HG03097 (cell line): ENCODE results near the gene PPP1R2.
"Not testable (repeated sequence)": the region's sequence is repeated elsewhere in the genome, so short reads cannot be mapped to it uniquely, and the experiment has no call there.

Experiments used
- ATAC-seq: cut with Tn5 transposase; IDR thresholded peaks from one replicate; pipeline ENCODE4 v1.9.1; 2021; ENCODE audit not compliant: unreplicated experiment, low FRiP score

The PPP1R2 gene

DNA sequence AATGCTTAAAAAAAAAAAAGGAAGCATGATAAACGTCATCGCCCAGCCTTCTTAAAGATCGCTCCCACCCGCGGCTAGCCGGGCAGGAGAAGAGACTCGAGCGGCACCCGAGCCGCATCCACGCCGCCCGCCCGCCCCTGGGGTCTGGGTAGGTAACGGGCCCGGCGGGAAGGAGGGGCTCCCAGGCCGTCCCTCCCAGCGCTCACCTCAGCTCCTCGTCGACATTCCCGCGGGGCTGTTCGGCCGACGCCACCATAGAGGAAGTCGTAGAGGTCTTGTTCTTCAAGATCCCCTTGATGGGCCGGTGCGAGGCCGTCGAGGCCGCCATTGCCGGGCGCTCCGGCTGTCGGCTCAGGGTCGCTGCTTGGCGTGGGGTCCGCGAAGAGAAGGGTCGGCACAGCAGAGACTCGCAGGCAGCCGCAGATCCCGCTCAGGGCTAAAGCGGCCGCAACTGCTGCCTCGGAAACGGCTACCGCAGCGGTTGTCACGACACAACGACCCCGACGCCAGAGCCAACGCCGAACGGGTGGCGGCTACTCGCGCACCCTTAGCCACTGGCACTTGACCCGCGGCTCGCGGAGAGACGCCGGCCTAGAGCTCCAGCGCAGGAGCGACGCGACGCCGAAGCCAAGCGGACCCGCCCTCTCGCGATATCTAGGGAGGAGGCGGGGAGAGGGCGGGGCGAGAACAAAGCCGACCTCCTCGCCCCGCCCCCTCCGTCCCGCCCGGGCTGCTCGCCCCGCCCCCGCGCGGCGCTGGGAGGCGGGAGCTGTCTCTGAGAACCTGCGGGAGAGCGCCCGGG lies at the start of gene PPP1R2:
Gene PPP1R2, minus strand, starts transcription at position 628 of the 802 bp plus-strand sequence. Its CDS starts 300 bp downstream, at position 328.
- peak; percentile 75 for ATAC-seq

DNA sequence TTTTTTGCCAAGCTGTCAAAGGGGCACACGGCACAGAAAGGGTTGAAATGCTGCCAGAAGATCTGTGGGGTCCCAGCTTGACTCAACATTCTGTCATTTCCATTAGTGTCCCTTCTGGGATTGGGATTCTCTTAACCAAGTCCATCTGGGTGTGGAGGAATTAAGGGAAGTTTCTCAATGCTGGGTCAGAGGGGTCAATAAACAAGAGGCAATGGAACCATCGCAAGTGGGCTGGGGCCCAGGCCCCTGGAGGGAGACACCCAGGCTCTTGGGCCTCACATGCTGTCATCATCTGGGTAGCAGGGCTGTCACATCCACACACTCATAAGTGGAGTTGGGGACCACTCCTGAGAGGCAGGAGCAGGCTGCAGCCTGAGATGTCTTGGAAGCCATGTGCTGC lies 48.7 kb upstream of the PPP1R2 start:
- ATAC-seq, result no peak

DNA sequence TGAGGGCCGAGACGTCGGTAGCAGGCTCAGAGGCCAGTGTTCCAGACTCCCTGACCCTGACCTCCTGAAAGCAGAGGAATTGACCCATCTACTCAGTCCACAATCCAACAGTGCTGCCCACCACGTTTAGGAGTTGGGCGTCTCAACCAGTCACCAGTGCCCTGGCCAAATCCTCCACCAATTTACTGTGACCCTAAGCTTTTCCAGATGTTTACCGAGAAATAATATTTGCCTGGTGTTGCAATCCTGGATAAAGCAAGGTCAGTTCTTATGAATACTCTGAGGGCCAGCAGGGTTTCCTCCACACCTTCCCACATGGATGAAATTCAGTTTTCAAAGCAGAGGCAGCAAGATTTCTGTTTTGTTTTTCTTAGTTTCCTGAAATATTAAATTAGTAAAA lies 48.1 kb upstream of the PPP1R2 start:
- no peak for ATAC-seq

GRCh38 chr3:195590381-195590780 lies 47.3 kb upstream of the PPP1R2 start:
- ATAC-seq, result not testable (repeated sequence)

GRCh38 chr3:195589796-195590195 lies 46.7 kb upstream of the PPP1R2 start:
- not testable (repeated sequence) for ATAC-seq

DNA sequence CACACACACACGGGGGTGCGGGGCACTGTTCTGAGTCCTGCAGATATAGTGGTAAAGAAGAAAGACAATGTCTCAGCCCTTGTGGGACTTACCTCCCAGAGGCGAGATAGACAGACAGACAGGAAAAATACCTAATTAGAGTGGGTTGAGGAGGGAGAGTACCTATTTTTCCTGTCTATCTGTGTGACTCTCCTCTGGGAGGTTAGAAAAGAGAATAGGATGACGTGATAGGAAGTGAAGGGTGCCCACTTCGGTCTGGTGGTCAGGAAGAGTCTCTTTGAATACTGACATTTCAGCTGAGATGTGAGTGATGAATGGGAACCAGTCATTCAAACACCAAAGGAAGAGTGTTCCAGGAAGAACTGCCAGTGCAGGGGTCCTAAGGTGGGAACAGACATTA lies 44.7 kb upstream of the PPP1R2 start:
- ATAC-seq, result no peak

GRCh38 chr3:195587406-195587805 lies 44.3 kb upstream of the PPP1R2 start:
- no peak for ATAC-seq

DNA sequence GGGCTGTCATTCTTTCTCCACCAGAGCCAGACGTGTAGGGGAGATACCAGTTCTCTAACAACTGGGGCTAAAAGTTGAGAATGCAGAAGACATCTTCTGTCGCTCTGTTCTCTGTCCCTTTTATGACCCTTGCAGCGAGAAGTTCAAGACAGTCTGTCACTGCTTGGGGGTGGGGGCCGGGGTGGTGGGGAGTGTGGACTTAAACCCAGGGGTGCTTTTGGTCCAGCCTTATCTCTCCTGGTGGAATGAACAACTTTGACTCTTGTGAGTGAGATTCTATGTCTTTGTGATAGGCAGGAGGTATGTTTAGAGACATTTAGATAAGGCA lies 41.4 kb upstream of the PPP1R2 start:
- no peak for ATAC-seq

GRCh38 chr3:195583831-195584542 lies 40.9 kb upstream of the PPP1R2 start, which contains the start of gene APOD:
Gene APOD, minus strand, starts transcription at chr3:195583940. Its CDS starts 4,479 bp downstream, at chr3:195579461.
- no peak for ATAC-seq

GRCh38 chr3:195582947-195583346 lies 39.8 kb upstream of the PPP1R2 start:
- ATAC-seq, result no peak

GRCh38 chr3:195580744-195581443 lies 37.8 kb upstream of the PPP1R2 start:
- ATAC-seq, result no peak

GRCh38 chr3:195579281-195579680 lies 36.2 kb upstream of the PPP1R2 start:
- ATAC-seq, result no peak

GRCh38 chr3:195578565-195578964 lies 35.4 kb upstream of the PPP1R2 start:
- ATAC-seq, result no peak

GRCh38 chr3:195577645-195578177 lies 34.6 kb upstream of the PPP1R2 start:
- no peak for ATAC-seq

DNA sequence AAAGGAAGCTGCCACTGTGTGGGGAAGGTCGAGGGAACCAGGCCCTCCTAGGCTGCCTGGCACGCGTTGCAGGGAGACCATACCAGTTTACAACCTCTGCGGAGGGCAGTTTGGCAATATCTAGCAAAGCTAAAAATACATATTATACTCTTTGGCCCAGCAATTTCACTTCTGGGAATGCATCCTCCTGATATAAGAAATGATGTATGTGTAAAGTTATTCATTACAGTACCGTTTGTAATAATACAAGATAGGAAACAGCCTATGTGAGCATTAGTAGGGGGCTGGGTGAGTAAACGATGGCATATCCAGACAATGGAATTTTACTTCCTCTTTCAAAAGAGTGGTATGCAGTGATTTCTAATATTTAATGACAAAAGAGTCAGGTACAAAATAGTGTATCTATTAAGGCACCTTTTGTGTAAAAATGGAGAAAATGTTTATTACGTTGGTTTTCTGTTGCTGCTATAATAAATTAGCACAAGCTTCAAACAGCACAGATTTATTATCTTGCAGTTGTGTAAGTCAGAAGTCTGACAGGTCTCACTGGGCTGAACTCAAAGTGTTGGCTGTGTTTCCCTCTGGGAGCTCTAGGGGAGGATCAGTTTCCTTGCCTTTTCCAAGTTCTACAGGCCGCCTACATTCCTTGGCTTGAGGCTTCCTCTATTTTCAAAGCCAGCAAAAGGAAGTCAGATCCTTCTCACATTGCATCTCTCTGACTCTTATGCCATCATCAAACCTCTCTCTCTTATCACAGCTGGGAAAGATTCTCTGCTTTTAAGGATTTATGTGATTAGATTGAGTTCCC lies 31.6 kb upstream of the PPP1R2 start:
- no peak for ATAC-seq

DNA sequence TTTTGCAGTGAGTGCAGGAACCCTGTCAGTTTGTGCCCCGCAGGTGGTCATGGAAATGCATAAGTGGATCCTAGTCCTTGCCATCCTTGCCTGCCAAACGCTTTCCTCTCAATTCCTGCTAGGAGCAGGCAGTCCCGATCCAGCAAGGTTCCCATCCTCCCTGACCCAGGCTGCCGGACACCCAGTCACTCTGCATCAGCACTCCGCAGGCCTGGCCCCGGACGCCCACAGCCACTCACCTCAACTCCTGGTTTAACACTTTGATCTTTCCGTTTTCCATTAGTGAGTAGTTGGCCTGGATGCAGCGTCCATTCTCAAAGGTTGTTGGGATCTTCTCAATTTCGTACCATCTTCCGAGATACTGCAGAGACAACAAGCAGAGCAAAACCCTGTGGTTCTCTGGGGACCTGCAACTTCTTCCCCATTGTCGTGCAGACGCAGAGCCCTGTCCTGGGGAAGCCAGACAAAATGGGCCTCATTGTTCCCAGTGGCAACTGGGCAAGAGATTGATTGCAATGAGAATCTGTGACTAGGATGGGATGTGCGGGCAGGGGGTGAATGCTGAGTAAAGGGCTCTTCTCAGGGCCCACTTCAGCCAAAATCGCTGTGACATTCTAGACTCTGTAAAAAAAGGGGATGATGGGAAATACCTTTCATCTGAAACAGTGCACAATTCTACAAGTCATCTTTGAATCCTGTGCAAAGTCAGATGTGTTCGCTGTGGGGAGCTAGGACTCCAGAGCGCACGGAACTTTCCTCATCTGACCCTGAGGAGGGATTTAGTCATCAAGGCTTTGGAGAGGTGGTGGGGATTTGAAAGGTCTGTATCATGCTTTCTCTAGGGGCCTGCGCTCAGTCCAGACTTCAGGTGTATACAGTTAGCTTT lies 30.7 kb upstream of the PPP1R2 start:
- no peak for ATAC-seq

- no peak for ATAC-seq
Observed at GRCh38 chr3:195571361-195571760, 28.2 kb upstream of the PPP1R2 start.

DNA sequence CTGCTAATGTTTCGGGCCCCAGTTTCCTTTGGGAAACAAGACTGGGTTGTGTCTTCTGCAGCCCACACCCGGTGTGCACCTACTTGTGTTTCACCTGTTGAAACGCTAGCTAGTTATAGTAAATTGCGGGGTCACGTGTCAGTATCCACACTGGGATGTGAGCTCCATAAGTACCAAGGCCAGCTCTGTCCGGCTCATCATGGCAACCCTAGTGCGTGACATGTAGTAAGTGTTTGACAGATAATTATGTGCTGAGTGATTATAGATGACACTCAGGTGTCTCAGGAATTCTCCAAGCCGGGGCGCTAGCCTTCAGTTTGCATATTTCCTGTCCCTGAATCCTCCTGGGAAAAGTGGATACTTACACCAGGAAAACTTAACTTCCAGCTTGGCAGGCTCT lies 27.8 kb upstream of the PPP1R2 start:
- no peak for ATAC-seq

- ATAC-seq, result no peak
Observed at GRCh38 chr3:195570344-195570743, 27.2 kb upstream of the PPP1R2 start.
